Activated CD8-positive, alpha-beta memory T cell treated with anti-CD3 and anti-CD28 coated beads, Interleukin-2, amount 50 U/mL, for 24 hours (primary cell): ENCODE measurements around the gene UBAP2L.

Source experiments
- DNase-seq: peaks from one replicate; pipeline ENCODE4 v3.0.0-alpha.2; 2020; ENCODE audit errors: extremely low read depth

The UBAP2L gene

GRCh38 chr1:154220071-154220969 is at the start of gene UBAP2L:
TSS of gene UBAP2L (plus strand) at chr1:154220955. CDS start at chr1:154225124, 4,169 bp downstream.
- peak; percentile 96 for DNase-seq

GRCh38 chr1:154171223-154171583 is 49.6 kb upstream of the UBAP2L start:
- DNase-seq: no peak

- no peak for DNase-seq
Measured at GRCh38 chr1:154171880-154172279, 48.9 kb upstream of the UBAP2L start.

- DNase-seq: no peak
Measured at GRCh38 chr1:154174654-154175053, 46.1 kb upstream of the UBAP2L start.

- DNase-seq: no peak
Measured at GRCh38 chr1:154176337-154176736, 44.4 kb upstream of the UBAP2L start.

- DNase-seq: no peak
Measured at GRCh38 chr1:154178013-154178412, 42.7 kb upstream of the UBAP2L start.

GRCh38 chr1:154178911-154179811 is 41.6 kb upstream of the UBAP2L start:
- DNase-seq: no peak

- DNase-seq: no peak
Measured at GRCh38 chr1:154179946-154180687, 40.6 kb upstream of the UBAP2L start.

- DNase-seq: no peak
Measured at GRCh38 chr1:154181944-154182343, 38.8 kb upstream of the UBAP2L start.

GRCh38 chr1:154182344-154183045 is 38.3 kb upstream of the UBAP2L start:
- DNase-seq: peak; percentile 68

GRCh38 chr1:154183046-154183915 is 37.5 kb upstream of the UBAP2L start:
- DNase-seq: peak; percentile 92

GRCh38 chr1:154186177-154186576 is 34.6 kb upstream of the UBAP2L start:
- peak; percentile 27 for DNase-seq

GRCh38 chr1:154186852-154187501 is 33.8 kb upstream of the UBAP2L start:
- no peak for DNase-seq

GRCh38 chr1:154190550-154190949 is 30.2 kb upstream of the UBAP2L start:
- no peak for DNase-seq

- DNase-seq: no peak
Measured at GRCh38 chr1:154191990-154192461, 28.7 kb upstream of the UBAP2L start, which contains the start of gene TPM3. TSS of gene TPM3 (minus strand) at chr1:154192100. CDS start at chr1:154192018, 82 bp downstream.

- no peak for DNase-seq
Measured at GRCh38 chr1:154192476-154192875, 28.3 kb upstream of the UBAP2L start.

GRCh38 chr1:154193821-154194220 is 26.9 kb upstream of the UBAP2L start:
- DNase-seq: no peak

- DNase-seq: no peak
Measured at GRCh38 chr1:154198756-154199562, 21.8 kb upstream of the UBAP2L start.

GRCh38 chr1:154199563-154199879 is 21.2 kb upstream of the UBAP2L start:
- DNase-seq: no peak
